GM19239 (cell line): ENCODE results near the gene MUSTN1.

Experiments
- DNase-seq: peaks from one replicate; pipeline ENCODE4 v3.0.0; 2011; ENCODE audit warnings: low spot score; ENCODE audit not compliant: insufficient read length
- FAIRE-seq: peaks from 2 replicates; lab custom pipeline; 2011; peaks lifted over from hg19 to GRCh38; lab: Jason Lieb, UNC

Gene MUSTN1

GRCh38 chr3:52810923-52811322 is 23.9 kb downstream of the MUSTN1 start:
- DNase-seq (no peak), FAIRE-seq (no peak)

GRCh38 chr3:52809662-52810377 is 25.0 kb downstream of the MUSTN1 start:
- DNase-seq (no peak), FAIRE-seq (no peak)

- DNase-seq: no peak
- FAIRE-seq: no peak
These were observed 25.7 kb downstream of the MUSTN1 start for GRCh38 chr3:52809149-52809548.

- FAIRE-seq (no peak), DNase-seq (no peak)
These were observed 29.4 kb downstream of the MUSTN1 start for GRCh38 chr3:52805270-52806039.

GRCh38 chr3:52801839-52802238 is 33.0 kb downstream of the MUSTN1 start:
- DNase-seq (no peak), FAIRE-seq (no peak)

GRCh38 chr3:52800079-52800478 is 34.7 kb downstream of the MUSTN1 start:
- DNase-seq: no peak
- FAIRE-seq: no peak

- DNase-seq (peak; percentile 50), FAIRE-seq (peak; percentile 23)
These were observed 35.8 kb downstream of the MUSTN1 start for GRCh38 chr3:52798978-52799476.

- no peak for FAIRE-seq
- DNase-seq: no peak
These were observed 36.3 kb downstream of the MUSTN1 start for GRCh38 chr3:52798376-52798977.

- DNase-seq (no peak), FAIRE-seq (no peak)
These were observed 38.4 kb downstream of the MUSTN1 start for GRCh38 chr3:52796411-52796810.

GRCh38 chr3:52795298-52795900 is 39.4 kb downstream of the MUSTN1 start:
- DNase-seq (no peak), FAIRE-seq (no peak)

- FAIRE-seq: no peak
- no peak for DNase-seq
These were observed 40.2 kb downstream of the MUSTN1 start, which contains the start of gene ITIH3 for GRCh38 chr3:52794612-52795099. TSS of gene ITIH3 (plus strand) at chr3:52794796. CDS start at chr3:52794804, 8 bp downstream.

- no peak for FAIRE-seq
- no peak for DNase-seq
These were observed 40.9 kb downstream of the MUSTN1 start for GRCh38 chr3:52793702-52794611.

GRCh38 chr3:52792961-52793695 is 41.7 kb downstream of the MUSTN1 start:
- FAIRE-seq (no peak), DNase-seq (no peak)

GRCh38 chr3:52792413-52792812 is 42.4 kb downstream of the MUSTN1 start:
- no peak for DNase-seq
- no peak for FAIRE-seq

- DNase-seq (no peak), FAIRE-seq (no peak)
These were observed 42.9 kb downstream of the MUSTN1 start for GRCh38 chr3:52791928-52792327.

GRCh38 chr3:52791366-52791765 is 43.5 kb downstream of the MUSTN1 start:
- DNase-seq: no peak
- no peak for FAIRE-seq

- DNase-seq: no peak
- no peak for FAIRE-seq
These were observed 44.1 kb downstream of the MUSTN1 start for GRCh38 chr3:52790741-52791140.

- no peak for DNase-seq
These were observed 44.5 kb downstream of the MUSTN1 start for GRCh38 chr3:52790337-52790736.

GRCh38 chr3:52789746-52790040 is 45.1 kb downstream of the MUSTN1 start:
- DNase-seq (no peak), FAIRE-seq (no peak)

More at GRCh38 chr3:52790337-52790736, 44.5 kb downstream of the MUSTN1 start:
- no peak for FAIRE-seq
